Measurements from ENCODE around the gene CLSTN1.

CLSTN1 gene

GRCh38 chr1:9855186-9855585 is 31.4 kb upstream of the CLSTN1 start:
- TF ChIP-seq, protein P1, sequence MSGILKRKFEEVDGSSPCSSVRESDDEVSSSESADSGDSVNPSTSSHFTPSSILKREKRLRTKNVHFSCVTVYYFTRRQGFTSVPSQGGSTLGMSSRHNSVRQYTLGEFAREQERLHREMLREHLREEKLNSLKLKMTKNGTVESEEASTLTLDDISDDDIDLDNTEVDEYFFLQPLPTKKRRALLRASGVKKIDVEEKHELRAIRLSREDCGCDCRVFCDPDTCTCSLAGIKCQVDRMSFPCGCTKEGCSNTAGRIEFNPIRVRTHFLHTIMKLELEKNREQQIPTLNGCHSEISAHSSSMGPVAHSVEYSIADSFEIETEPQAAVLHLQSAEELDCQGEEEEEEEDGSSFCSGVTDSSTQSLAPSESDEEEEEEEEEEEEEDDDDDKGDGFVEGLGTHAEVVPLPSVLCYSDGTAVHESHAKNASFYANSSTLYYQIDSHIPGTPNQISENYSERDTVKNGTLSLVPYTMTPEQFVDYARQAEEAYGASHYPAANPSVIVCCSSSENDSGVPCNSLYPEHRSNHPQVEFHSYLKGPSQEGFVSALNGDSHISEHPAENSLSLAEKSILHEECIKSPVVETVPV (CRISPR knock-in tag; IDR thresholded peaks at IDR 0.05): no peak
- no peak for TF ChIP-seq RARB (CRISPR knock-in tag; IDR thresholded peaks at IDR 0.05)
- TF ChIP-seq CSDC2 (CRISPR knock-in tag; IDR thresholded peaks at IDR 0.05): no peak
- TF ChIP-seq ISL1 (CRISPR knock-in tag; IDR thresholded peaks at IDR 0.05): no peak
- TF ChIP-seq ESRRG (CRISPR knock-in tag; IDR thresholded peaks at IDR 0.05): no peak
- no peak for TF ChIP-seq ZFP3 (CRISPR knock-in tag; IDR thresholded peaks at IDR 0.05)
- no peak for TF ChIP-seq ZC3H10 (CRISPR knock-in tag; IDR thresholded peaks at IDR 0.05)
- TF ChIP-seq, protein P2, sequence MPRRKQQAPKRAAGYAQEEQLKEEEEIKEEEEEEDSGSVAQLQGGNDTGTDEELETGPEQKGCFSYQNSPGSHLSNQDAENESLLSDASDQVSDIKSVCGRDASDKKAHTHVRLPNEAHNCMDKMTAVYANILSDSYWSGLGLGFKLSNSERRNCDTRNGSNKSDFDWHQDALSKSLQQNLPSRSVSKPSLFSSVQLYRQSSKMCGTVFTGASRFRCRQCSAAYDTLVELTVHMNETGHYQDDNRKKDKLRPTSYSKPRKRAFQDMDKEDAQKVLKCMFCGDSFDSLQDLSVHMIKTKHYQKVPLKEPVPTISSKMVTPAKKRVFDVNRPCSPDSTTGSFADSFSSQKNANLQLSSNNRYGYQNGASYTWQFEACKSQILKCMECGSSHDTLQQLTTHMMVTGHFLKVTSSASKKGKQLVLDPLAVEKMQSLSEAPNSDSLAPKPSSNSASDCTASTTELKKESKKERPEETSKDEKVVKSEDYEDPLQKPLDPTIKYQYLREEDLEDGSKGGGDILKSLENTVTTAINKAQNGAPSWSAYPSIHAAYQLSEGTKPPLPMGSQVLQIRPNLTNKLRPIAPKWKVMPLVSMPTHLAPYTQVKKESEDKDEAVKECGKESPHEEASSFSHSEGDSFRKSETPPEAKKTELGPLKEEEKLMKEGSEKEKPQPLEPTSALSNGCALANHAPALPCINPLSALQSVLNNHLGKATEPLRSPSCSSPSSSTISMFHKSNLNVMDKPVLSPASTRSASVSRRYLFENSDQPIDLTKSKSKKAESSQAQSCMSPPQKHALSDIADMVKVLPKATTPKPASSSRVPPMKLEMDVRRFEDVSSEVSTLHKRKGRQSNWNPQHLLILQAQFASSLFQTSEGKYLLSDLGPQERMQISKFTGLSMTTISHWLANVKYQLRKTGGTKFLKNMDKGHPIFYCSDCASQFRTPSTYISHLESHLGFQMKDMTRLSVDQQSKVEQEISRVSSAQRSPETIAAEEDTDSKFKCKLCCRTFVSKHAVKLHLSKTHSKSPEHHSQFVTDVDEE (CRISPR knock-in tag; IDR thresholded peaks at IDR 0.05): no peak
- no peak for TF ChIP-seq BACH2 (CRISPR knock-in tag; IDR thresholded peaks at IDR 0.05; ENCODE audit: borderline replicate concordance)
- TF ChIP-seq PPARA (CRISPR knock-in tag; IDR thresholded peaks at IDR 0.05; ENCODE audit: borderline replicate concordance): no peak
- TF ChIP-seq ZNF8 (CRISPR knock-in tag; IDR thresholded peaks at IDR 0.05): no peak
- no peak for TF ChIP-seq OSR1 (CRISPR knock-in tag; IDR thresholded peaks at IDR 0.05)
- TF ChIP-seq, protein P3, sequence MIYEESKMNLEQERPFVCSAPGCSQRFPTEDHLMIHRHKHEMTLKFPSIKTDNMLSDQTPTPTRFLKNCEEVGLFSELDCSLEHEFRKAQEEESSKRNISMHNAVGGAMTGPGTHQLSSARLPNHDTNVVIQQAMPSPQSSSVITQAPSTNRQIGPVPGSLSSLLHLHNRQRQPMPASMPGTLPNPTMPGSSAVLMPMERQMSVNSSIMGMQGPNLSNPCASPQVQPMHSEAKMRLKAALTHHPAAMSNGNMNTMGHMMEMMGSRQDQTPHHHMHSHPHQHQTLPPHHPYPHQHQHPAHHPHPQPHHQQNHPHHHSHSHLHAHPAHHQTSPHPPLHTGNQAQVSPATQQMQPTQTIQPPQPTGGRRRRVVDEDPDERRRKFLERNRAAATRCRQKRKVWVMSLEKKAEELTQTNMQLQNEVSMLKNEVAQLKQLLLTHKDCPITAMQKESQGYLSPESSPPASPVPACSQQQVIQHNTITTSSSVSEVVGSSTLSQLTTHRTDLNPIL (CRISPR knock-in tag; IDR thresholded peaks at IDR 0.05; ENCODE audit: low read depth): no peak
- TF ChIP-seq ZNF70 (CRISPR knock-in tag; IDR thresholded peaks at IDR 0.05): no peak
- no peak for TF ChIP-seq GLIS3 (CRISPR knock-in tag; IDR thresholded peaks at IDR 0.05)
- no peak for ATAC-seq

- no peak for ATAC-seq
- TF ChIP-seq BACH2 (CRISPR knock-in tag; IDR thresholded peaks at IDR 0.05; ENCODE audit: borderline replicate concordance) (no peak), ZNF565 (CRISPR knock-in tag; conservative IDR thresholded peaks at IDR 0.05; ENCODE audit: low read depth) (no peak), GLIS3 (CRISPR knock-in tag; IDR thresholded peaks at IDR 0.05) (no peak), ARNTL (CRISPR knock-in tag; IDR thresholded peaks at IDR 0.05; ENCODE audit: borderline replicate concordance, low read depth) (no peak)
- TF ChIP-seq, protein P1 (CRISPR knock-in tag; IDR thresholded peaks at IDR 0.05): no peak
Observed at GRCh38 chr1:9853249-9853595, 29.5 kb upstream of the CLSTN1 start.

- ATAC-seq: no peak; the same call in 1 of the 3 replicates
- no peak for TF ChIP-seq ZFP30 (CRISPR knock-in tag; IDR thresholded peaks at IDR 0.05)
Observed at GRCh38 chr1:9852410-9853248, 28.9 kb upstream of the CLSTN1 start.

DNA sequence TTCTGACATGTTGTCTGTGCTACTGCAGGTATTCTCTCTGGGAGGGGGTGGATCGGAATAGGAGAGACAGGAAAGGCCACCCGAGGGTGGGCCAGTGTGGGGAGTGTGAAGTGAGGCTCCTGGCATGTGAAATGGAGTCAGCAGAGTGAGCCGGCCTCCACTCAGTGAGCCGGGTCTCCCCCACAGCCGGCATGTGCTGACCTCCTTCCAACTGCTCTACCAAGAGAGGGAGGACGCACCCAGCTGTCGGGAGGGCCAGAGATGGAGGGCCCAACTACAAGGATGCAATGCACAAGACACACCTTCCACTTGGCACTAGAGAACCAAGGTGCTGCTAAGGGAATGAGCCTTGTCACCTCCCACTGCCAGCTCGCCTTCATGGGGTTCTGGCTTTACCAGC is 28.2 kb upstream of the CLSTN1 start:
- ATAC-seq: no peak
- TF ChIP-seq, protein P3 (CRISPR knock-in tag; IDR thresholded peaks at IDR 0.05; ENCODE audit: low read depth): no peak
- TF ChIP-seq ZFP3 (CRISPR knock-in tag; IDR thresholded peaks at IDR 0.05) (no peak), OSR1 (CRISPR knock-in tag; IDR thresholded peaks at IDR 0.05) (no peak), ISL1 (CRISPR knock-in tag; IDR thresholded peaks at IDR 0.05) (no peak), ZFP30 (CRISPR knock-in tag; IDR thresholded peaks at IDR 0.05) (no peak), BACH2 (CRISPR knock-in tag; IDR thresholded peaks at IDR 0.05; ENCODE audit: borderline replicate concordance) (no peak), SNAI2 (CRISPR knock-in tag; IDR thresholded peaks at IDR 0.05) (no peak), ZNF565 (CRISPR knock-in tag; conservative IDR thresholded peaks at IDR 0.05; ENCODE audit: low read depth) (no peak), GLIS3 (CRISPR knock-in tag; IDR thresholded peaks at IDR 0.05) (no peak), TOX (CRISPR knock-in tag; IDR thresholded peaks at IDR 0.05; ENCODE audit: borderline replicate concordance) (no peak)
- TF ChIP-seq, protein P4, sequence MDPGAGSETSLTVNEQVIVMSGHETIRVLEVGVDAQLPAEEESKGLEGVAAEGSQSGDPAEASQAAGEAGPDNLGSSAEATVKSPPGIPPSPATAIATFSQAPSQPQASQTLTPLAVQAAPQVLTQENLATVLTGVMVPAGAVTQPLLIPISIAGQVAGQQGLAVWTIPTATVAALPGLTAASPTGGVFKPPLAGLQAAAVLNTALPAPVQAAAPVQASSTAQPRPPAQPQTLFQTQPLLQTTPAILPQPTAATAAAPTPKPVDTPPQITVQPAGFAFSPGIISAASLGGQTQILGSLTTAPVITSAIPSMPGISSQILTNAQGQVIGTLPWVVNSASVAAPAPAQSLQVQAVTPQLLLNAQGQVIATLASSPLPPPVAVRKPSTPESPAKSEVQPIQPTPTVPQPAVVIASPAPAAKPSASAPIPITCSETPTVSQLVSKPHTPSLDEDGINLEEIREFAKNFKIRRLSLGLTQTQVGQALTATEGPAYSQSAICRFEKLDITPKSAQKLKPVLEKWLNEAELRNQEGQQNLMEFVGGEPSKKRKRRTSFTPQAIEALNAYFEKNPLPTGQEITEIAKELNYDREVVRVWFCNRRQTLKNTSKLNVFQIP (CRISPR knock-in tag; IDR thresholded peaks at IDR 0.05; ENCODE audit: borderline replicate concordance, low read depth): no peak
- TF ChIP-seq, protein P1 (CRISPR knock-in tag; IDR thresholded peaks at IDR 0.05): no peak
